ENCODE measurements around the gene PLOD1.

The PLOD1 gene

DNA sequence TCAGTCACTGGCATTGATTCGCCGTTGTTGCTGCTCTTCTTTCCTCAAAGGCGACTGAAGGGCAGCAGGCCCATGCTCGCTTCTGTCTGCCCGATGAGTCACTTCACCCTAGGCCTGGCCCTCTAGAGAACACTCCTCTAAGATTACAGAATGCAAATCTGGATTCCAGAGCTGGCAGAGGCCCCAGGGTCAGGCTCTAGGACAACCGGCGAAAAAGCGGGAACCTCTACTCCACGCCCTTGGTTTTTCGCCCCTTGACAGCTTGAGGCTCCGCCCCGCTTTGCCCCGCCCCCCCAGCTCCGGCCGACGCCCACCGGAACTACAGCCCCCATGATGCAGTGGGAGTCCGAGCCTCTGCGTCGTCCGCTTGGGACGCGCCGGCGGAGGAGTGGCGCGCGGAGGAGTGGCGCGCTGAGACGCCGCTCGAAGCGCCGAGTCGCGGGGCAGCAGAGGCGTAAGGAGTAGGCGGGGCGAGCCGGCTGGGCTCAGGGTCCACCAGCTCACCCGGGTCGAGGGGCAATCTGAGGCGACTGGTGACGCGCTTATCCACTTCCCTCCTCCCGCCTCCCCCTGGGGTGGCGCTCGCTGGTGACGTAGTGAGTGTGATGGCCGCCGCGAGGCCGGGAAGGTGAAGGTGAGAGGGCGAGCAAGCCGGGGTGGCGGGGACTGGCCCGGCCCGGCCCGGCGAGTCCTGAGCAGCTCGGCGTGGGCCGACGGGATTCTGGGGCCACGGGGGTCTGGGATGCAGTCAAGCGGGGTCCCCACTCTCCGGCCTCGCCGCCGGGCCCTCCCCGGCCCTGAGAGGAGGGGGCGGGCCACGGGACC is 45.5 kb downstream of the PLOD1 start, which contains the start of gene MFN2 (continued):
- TF ChIP-seq ZNF133 (tag by site-specific recombination; IDR thresholded peaks at IDR 0.05) (no peak), HOXC10 (CRISPR knock-in tag; IDR thresholded peaks at IDR 0.05) (0 out of 2 replicates have a peak, but pooled peaks have one; percentile 62), ZNF114 (tag by site-specific recombination; IDR thresholded peaks at IDR 0.05) (no peak), ZFP41 (tag by site-specific recombination; IDR thresholded peaks at IDR 0.05; ENCODE audit: borderline replicate concordance) (no peak), ZNF76 (tag by site-specific recombination; IDR thresholded peaks at IDR 0.05; ENCODE audit: borderline replicate concordance, low read depth) (peak; percentile 96), ZNF423 (tag by site-specific recombination; IDR thresholded peaks at IDR 0.05) (no peak), ZNF335 (tag by site-specific recombination; conservative IDR thresholded peaks at IDR 0.05) (peak; percentile 99), SP2 (tag by site-specific recombination; IDR thresholded peaks at IDR 0.05) (peak; percentile 94), PRDM4 (tag by site-specific recombination; IDR thresholded peaks at IDR 0.05) (no peak), ZFP69B (tag by site-specific recombination; IDR thresholded peaks at IDR 0.05) (peak; percentile 78; the same call in 1 of the 2 replicates), ZNF184 (tag by site-specific recombination; IDR thresholded peaks at IDR 0.05) (no peak), ZNF629 (tag by site-specific recombination; IDR thresholded peaks at IDR 0.05) (peak; percentile 96), HIC1 (tag by site-specific recombination; IDR thresholded peaks at IDR 0.05) (peak; percentile 71), ZNF701 (tag by site-specific recombination; IDR thresholded peaks at IDR 0.05) (no peak), ZNF707 (tag by site-specific recombination; IDR thresholded peaks at IDR 0.05) (no peak), ZNF157 (tag by site-specific recombination; IDR thresholded peaks at IDR 0.05) (no peak), ZNF677 (tag by site-specific recombination; IDR thresholded peaks at IDR 0.05) (no peak), ZNF2 (tag by site-specific recombination; IDR thresholded peaks at IDR 0.05) (peak; percentile 36; the same call in 1 of the 2 replicates), ZNF530 (tag by site-specific recombination; IDR thresholded peaks at IDR 0.05; ENCODE audit: low read depth) (no peak), ZNF777 (tag by site-specific recombination; IDR thresholded peaks at IDR 0.05; ENCODE audit: borderline replicate concordance) (no peak), ZNF10 (tag by site-specific recombination; IDR thresholded peaks at IDR 0.05) (peak; percentile 93), KLF8 (tag by site-specific recombination; IDR thresholded peaks at IDR 0.05) (peak; percentile 92), ZNF138 (tag by site-specific recombination; IDR thresholded peaks at IDR 0.05; ENCODE audit: borderline replicate concordance) (no peak), ZNF654 (tag by site-specific recombination; IDR thresholded peaks at IDR 0.05; ENCODE audit: low read depth) (no peak), SP7 (tag by site-specific recombination; IDR thresholded peaks at IDR 0.05) (peak; percentile 79), ZNF248 (tag by site-specific recombination; IDR thresholded peaks at IDR 0.05) (no peak), ZNF473 (tag by site-specific recombination; IDR thresholded peaks at IDR 0.05) (no peak), ZNF391 (tag by site-specific recombination; IDR thresholded peaks at IDR 0.05; ENCODE audit: borderline replicate concordance, low read depth) (peak; percentile 65), ZNF169 (tag by site-specific recombination; IDR thresholded peaks at IDR 0.05) (no peak), ZSCAN16 (tag by site-specific recombination; IDR thresholded peaks at IDR 0.05) (0 out of 2 replicates have a peak, but pooled peaks have one; percentile 18), ZSCAN5A (tag by site-specific recombination; IDR thresholded peaks at IDR 0.05) (no peak), AEBP2 (tag by site-specific recombination; IDR thresholded peaks at IDR 0.05; ENCODE audit: borderline replicate concordance) (no peak)
- TF ChIP-seq, protein P1, sequence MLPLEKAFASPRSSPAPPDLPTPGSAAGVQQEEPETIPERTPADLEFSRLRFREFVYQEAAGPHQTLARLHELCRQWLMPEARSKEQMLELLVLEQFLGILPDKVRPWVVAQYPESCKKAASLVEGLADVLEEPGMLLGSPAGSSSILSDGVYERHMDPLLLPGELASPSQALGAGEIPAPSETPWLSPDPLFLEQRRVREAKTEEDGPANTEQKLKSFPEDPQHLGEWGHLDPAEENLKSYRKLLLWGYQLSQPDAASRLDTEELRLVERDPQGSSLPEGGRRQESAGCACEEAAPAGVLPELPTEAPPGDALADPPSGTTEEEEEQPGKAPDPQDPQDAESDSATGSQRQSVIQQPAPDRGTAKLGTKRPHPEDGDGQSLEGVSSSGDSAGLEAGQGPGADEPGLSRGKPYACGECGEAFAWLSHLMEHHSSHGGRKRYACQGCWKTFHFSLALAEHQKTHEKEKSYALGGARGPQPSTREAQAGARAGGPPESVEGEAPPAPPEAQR (tag by site-specific recombination; IDR thresholded peaks at IDR 0.05), result no peak
